ENCODE data around the gene UBE2L5.

GRCh38 chr13:30391956-30392680 is 30.2 kb upstream of the UBE2L5 start:
- TF ChIP-seq CTCF (IDR thresholded peaks at IDR 0.05 in 4 of 5, conservative IDR thresholded peaks at IDR 0.05 in 1 of 5) (no peak), POLR2A (IDR thresholded peaks at IDR 0.05) (no peak)

All from gastrocnemius medialis (tissue), 4 donors.